ENCODE data around the gene SERF2. TPM values are rescaled to one million over a fixed set of nuclear protein-coding genes. Genes with fewer than 3 reads are reported as not detected.

The SERF2 gene
- total RNA-seq (2022; extraction: Qiagen RNA extraction; ENCODE audit: low read depth), result 463 to 694 TPM (median 684 TPM) in 5 replicates

GRCh38 chr15:43791993-43792760 lies at the start of gene SERF2:
Gene SERF2, plus strand, starts transcription at chr15:43792320. Its CDS starts 57 bp downstream, at chr15:43792377.

GRCh38 chr15:43746245-43746902 lies 45.7 kb upstream of the SERF2 start, which contains the start of gene PDIA3:
Gene PDIA3, plus strand, starts transcription at chr15:43746438. Its CDS starts 102 bp downstream, at chr15:43746540.

GRCh38 chr15:43776718-43777266 lies 15.3 kb upstream of the SERF2 start, which contains the start of gene ELL3:
Gene ELL3, minus strand, starts transcription at chr15:43776966. Its CDS starts 65 bp downstream, at chr15:43776901.

GRCh38 chr15:43799945-43800285 lies 7.8 kb downstream of the SERF2 start, which contains the start of gene SERINC4:
Gene SERINC4, minus strand, starts transcription at chr15:43800220. Its CDS starts 234 bp downstream, at chr15:43799986.

GRCh38 chr15:43800286-43801141 lies 8.4 kb downstream of the SERF2 start, which contains the start of gene HYPK:
Gene HYPK, plus strand, starts transcription at chr15:43800599. Its CDS starts 24 bp downstream, at chr15:43800623.

GRCh38 chr15:43824302-43825246 lies 32.5 kb downstream of the SERF2 start, which contains the start of gene MFAP1:
Gene MFAP1, minus strand, starts transcription at chr15:43824690. Its CDS starts 121 bp downstream, at chr15:43824569.

GRCh38 chr15:43826508-43827341 lies 34.6 kb downstream of the SERF2 start, which contains the start of gene WDR76:
Gene WDR76, plus strand, starts transcription at chr15:43827002. Its CDS starts 31 bp downstream, at chr15:43827033.

Other genes starting within 250 kb of the SERF2 start
- gene PPIP5K1, start 202.1 kb upstream of the SERF2 start, total RNA-seq (2022; extraction: Qiagen RNA extraction; ENCODE audit: low read depth), result 3.7 to 9.2 TPM (median 5.5 TPM) in 5 replicates
- 2.2 to 4.7 TPM (median 3.7 TPM) in 5 replicates for gene CKMT1B, start 198.3 kb upstream of the SERF2 start, total RNA-seq (2022; extraction: Qiagen RNA extraction; ENCODE audit: low read depth)
- 0.06 to 0.19 TPM (median 0.11 TPM) in 5 replicates for gene STRC, start 173.5 kb upstream of the SERF2 start, total RNA-seq (2022; extraction: Qiagen RNA extraction; ENCODE audit: low read depth)
- 0.41 to 2.0 TPM (median 0.58 TPM) in 5 replicates for gene CATSPER2, start 143.5 kb upstream of the SERF2 start, total RNA-seq (2022; extraction: Qiagen RNA extraction; ENCODE audit: low read depth)
- gene CKMT1A, start 98.5 kb upstream of the SERF2 start, total RNA-seq (2022; extraction: Qiagen RNA extraction; ENCODE audit: low read depth), result 0.88 to 4.0 TPM (median 3.3 TPM) in 5 replicates
- gene PDIA3, start 45.9 kb upstream of the SERF2 start, total RNA-seq (2022; extraction: Qiagen RNA extraction; ENCODE audit: low read depth), result 310 to 373 TPM (median 358 TPM) in 5 replicates
- gene ELL3, start 15.4 kb upstream of the SERF2 start, total RNA-seq (2022; extraction: Qiagen RNA extraction; ENCODE audit: low read depth), result 1.4 to 2.7 TPM (median 1.8 TPM) in 5 replicates
- 0.11 TPM in 1 of 5 replicates, not detected in the others for gene SERINC4, start 7.9 kb downstream of the SERF2 start, total RNA-seq (2022; extraction: Qiagen RNA extraction; ENCODE audit: low read depth)
- 4.1 to 10.5 TPM (median 5.7 TPM) in 5 replicates for gene HYPK, start 8.3 kb downstream of the SERF2 start, total RNA-seq (2022; extraction: Qiagen RNA extraction; ENCODE audit: low read depth)
- 23.4 to 33.3 TPM (median 27.3 TPM) in 5 replicates for gene MFAP1, start 32.4 kb downstream of the SERF2 start, total RNA-seq (2022; extraction: Qiagen RNA extraction; ENCODE audit: low read depth)
- gene WDR76, start 34.7 kb downstream of the SERF2 start, total RNA-seq (2022; extraction: Qiagen RNA extraction; ENCODE audit: low read depth), result 10.1 to 16.2 TPM (median 12.6 TPM) in 5 replicates

Data from A549 treated with ZK216348 at 1 μM for 4 hours (cell line).